HG03521 (cell line): ENCODE data around the gene CACNA2D4.

Experiments
- ATAC-seq: cut with Tn5 transposase; IDR thresholded peaks from one replicate; pipeline ENCODE4 v1.9.1; 2021; ENCODE audit warnings: mild to moderate bottlenecking, moderate library complexity; ENCODE audit not compliant: unreplicated experiment

Gene CACNA2D4

GRCh38 chr12:1935242-1935641 is 16.8 kb upstream of the CACNA2D4 start:
- ATAC-seq, result no peak

GRCh38 chr12:1934831-1935230 is 16.4 kb upstream of the CACNA2D4 start:
- ATAC-seq, result no peak

DNA sequence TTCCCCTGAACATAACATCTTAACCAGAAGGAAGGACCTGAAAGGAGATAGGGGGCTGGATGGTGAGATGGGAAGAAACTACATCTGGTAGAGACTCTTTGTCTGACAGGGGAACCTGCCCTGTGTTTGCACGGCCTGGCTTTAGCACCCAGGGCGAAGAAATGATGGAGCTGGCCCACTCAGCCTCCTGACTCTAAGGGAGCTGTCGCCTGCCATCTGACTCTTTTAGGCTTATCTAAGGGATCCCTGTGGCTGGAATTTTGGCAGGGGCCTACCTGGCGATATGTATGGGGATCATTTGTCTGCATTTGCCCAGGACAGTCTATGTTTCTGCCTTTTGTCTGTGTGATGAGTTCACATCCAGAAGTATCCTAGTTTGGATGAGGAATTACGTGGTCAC is 15.6 kb upstream of the CACNA2D4 start:
- ATAC-seq, result no peak

DNA sequence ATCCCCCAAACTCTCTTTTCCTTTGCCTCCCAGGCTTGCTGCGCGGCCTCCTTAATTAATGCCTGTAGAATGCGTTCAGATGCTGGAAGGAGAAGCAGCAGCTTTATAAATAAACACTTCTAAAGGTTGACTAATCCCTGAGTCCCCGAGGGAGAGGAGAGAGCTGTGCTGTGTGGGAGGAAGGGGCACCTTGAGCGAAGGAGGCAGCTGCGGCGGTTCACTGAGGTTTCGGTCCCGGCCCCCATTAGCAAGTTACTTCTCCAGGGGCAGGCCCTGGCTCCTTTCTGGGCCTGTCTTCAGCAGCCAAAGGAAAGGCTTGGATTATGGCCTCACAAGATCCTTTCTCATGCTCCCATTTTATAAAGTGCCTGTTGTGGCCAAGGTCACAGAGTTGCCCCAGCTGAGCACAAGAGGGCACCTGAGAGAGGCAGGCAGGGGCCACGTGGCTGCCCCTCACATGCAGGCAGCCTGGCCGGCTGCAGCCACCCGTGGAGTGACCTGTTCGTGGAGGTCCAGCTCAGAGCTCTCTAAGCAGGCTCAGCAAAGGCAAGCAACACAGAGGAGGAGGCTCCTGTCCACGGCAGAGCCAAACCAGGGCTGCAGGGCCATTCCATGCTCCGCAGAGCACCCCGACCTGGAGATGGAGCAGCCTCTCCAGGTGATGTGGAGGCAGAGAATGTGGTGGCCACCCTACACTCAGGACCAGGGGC is 15.0 kb upstream of the CACNA2D4 start:
- no peak for ATAC-seq

DNA sequence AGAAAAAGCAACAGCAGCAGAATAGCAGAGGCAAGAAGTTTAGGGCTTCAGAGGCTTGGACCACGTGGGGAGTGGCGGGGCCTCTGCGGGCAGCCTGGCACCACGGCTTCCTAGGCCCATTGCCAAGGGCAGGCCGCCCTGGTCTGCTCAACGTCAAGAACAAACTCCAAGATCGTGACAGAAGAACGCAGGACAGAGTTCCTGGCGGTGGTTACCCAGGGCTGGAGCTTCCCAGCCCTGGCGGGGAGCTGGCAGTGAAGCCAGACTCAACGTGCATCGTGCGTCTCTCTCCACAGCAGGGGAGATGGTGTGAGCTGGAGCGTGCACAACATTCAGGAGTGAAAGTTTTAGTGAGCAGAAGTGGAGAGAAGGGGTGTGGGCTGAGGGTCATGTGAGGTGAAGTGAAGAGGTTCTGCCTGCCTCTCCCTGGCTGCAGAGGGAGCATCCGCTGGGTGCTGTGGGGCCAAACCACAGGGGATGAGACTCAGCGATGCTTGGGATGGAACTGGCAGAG is 13.9 kb upstream of the CACNA2D4 start:
- no peak for ATAC-seq

- no peak for ATAC-seq
Measured at GRCh38 chr12:1931642-1932041, 13.2 kb upstream of the CACNA2D4 start.

GRCh38 chr12:1930803-1931597 is 12.5 kb upstream of the CACNA2D4 start:
- ATAC-seq, result no peak

DNA sequence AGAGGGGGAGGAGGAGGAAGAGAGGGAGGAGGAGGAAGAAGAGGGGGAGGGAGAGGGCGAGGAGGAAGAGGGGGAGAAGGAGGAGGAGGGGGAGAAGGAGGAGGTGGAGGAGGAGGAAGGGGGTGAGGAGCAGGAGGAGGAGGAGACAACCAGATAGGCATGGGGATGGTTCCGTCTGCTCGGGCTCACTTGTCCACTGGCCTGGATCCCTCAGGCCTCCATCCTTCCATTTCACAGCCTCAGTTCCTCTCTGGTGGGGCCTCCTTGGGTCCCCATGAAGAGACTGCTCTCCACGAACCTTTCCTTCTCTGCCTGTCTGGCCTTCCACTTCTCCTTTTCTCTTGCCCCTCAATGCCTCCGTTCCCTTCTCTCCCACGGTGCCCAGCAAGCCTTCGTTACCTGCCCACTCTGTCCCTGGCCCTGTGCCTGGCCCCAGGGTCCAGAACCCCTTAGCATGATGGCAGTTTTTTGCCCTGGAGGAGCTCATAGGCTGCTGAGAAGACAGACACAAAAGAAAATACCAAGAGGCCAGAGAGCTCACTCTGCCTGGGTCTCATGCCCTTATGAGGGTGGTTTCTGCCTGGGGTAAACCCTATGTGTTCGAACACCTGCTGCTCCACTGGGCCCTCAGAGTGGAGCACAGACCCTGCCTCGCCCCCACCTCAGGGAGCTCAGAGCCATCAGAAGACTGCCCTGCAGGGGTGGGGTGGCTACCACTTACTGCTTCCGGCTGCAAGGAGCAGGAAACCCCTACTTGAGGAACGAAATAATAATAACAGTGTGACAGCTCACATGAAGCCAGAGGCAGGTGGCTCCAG is 11.7 kb upstream of the CACNA2D4 start:
- no peak for ATAC-seq

- no peak for ATAC-seq
Measured at GRCh38 chr12:1929241-1929984, 11.0 kb upstream of the CACNA2D4 start.

DNA sequence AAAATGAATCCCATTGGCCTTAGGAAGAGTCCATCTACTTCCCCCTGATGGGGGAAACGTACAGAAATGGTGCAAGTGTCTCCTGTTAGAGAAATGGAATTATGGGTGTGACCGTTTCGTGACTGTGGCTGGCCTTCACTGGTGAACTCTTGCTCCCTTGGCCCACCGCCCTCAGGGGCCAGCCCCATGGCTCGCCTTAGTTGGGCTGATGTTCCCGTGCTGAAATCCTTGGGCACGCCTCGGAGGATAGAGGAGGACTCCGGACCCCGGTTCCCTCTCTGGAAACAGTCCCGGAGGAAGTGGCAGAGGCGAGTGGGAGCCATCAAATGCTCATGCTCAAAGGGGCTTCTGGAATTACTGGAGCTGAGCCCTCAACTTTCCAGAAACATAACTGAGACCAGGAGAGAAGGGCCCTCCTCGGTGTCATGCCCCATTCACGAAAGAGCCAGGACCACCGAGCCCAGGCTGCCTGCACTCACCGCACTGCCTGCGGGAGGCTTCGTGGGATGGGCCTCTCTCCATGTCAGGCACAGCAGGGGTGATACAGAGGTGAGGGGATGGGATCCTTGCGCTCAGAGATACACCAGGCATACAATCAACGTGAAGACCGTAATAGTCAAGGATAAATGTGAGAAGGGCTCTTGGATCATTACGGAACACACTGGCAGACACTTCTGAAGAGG is 10.1 kb upstream of the CACNA2D4 start:
- ATAC-seq, result no peak

DNA sequence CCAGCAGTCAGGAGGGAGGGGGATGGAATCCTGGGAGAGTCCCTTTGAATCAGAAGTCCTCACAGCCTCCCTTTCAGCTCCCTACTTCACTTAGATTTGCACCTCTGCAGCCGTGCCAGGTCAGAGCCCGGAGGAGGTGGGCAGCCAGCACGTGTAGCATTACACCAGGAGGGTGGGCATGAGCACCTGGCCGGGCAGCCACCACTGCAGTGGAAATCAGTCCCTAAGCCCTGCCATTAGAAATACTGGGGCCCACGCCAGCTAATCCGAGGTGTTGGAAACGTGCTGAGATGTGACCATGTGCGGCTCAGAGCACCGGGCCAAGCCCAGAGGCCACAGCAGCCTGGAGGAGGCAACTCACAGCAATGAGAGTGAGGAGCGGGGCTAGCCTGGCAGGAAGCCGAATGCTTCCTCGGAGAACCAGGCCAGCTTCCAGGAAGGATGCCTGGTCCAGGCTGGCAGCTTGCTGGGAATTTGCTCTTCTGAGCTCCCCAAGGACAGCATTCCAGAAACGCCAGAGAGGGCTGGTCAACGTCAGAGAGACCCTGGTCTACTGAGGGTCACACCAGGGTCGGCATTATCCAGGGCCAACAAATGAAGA is 9.4 kb upstream of the CACNA2D4 start:
- ATAC-seq, result no peak

- ATAC-seq, result no peak
Measured at GRCh38 chr12:1927051-1927680, 8.7 kb upstream of the CACNA2D4 start.

DNA sequence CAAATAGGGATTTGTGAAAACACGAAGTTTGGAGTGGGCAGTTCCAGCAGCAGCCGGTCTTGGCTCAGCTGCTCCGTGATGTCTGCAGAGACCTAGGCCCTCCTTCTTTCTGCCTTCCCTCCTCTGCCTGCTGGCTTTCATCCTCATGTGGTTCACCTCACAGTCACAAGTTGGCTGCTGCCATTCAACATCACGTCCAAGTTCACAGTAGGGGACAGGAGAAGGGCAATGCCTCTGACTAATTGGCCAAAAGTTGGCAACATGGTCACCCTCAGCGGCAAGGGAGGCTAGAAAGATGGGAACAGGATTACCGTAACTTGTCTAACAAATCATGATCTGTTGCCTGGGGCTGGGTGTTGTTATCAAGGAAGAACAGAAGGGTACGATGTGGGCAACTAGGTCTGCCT is 7.8 kb upstream of the CACNA2D4 start:
- no peak for ATAC-seq

DNA sequence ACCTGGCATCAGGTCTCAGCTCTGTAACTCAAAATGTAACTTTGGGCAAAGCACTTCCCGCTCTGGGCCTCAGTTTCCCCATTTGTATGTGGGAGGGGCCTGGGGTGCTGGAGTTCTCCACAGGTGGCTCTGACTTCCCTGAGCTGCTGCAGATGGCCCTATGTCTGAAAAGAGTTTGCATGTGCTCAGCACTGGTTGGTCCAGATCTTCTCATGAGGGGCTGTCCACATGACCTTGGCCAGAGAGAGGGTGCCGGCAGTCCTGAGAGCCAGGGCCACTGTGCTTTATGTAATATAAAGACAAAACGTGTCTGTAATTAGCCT is 7.2 kb upstream of the CACNA2D4 start:
- no peak for ATAC-seq

DNA sequence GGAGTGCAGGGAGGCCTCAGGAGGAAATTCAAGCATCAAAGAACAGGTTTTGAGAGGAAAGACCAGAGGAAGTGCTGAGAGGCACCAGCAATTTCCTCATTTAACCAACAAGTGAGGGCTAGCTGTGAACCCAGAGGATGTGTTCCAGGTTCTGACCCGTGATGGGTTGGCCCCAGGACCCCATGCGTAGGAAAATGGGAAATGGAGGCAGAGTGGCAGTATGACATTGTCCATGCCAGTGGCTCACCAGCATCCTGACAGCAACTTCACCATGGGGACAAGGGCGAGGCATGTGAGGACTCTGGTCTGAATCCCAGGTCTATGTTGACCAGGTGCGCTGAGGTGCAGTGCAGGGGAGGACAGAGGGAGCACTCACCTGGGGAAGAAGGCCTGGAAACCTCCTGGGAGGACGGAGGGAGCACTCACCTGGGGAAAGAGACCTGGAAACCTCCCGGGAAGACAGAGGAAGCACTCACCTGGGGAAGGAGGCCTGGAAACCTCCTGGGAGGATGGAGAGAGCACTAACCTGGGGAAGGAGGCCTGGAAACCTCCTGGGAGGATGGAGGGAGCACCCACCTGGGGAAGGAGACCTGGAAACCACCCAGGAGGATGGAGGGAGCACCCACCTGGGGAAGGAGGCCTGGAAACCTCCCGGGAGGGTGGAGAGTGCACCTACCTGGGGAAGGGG is 6.7 kb upstream of the CACNA2D4 start:
- ATAC-seq, result no peak

- ATAC-seq, result no peak
Measured at GRCh38 chr12:1922985-1923384, 4.5 kb upstream of the CACNA2D4 start.

- ATAC-seq, result no peak
Measured at GRCh38 chr12:1922075-1922709, 3.7 kb upstream of the CACNA2D4 start.

- no peak for ATAC-seq
Measured at GRCh38 chr12:1920971-1921370, 2.5 kb upstream of the CACNA2D4 start.
